Measurements from ENCODE around the gene SYT14.
"Not testable (repeated sequence)": the region's sequence is repeated elsewhere in the genome, so short reads cannot be mapped to it uniquely, and the experiment has no call there.

Gene SYT14

GRCh38 chr1:210196266-210196665 lies 258.2 kb downstream of the SYT14 start:
- in situ Hi-C loops (cut with MboI; ENCODE audit: low sequenced_read_pairs) = not testable (repeated sequence)

- in situ Hi-C loops (cut with MboI; ENCODE audit: low sequenced_read_pairs) = no loop called here
Observed at GRCh38 chr1:210198840-210199239, 260.8 kb downstream of the SYT14 start.

- in situ Hi-C loops (cut with MboI; ENCODE audit: low sequenced_read_pairs) = no loop called here
Observed at GRCh38 chr1:210200124-210200736, 262.2 kb downstream of the SYT14 start.

- in situ Hi-C loops (cut with MboI; ENCODE audit: low sequenced_read_pairs) = no loop called here
Observed at GRCh38 chr1:210201681-210202080, 263.7 kb downstream of the SYT14 start.

- in situ Hi-C loops (cut with MboI; ENCODE audit: low sequenced_read_pairs) = no loop called here
Observed at GRCh38 chr1:210207597-210208450, 269.8 kb downstream of the SYT14 start.

- in situ Hi-C loops (cut with MboI; ENCODE audit: low sequenced_read_pairs) = no loop called here
Observed at GRCh38 chr1:210213335-210213734, 275.3 kb downstream of the SYT14 start.

- in situ Hi-C loops (cut with MboI; ENCODE audit: low sequenced_read_pairs) = no loop called here
Observed at GRCh38 chr1:210214573-210215409, 276.8 kb downstream of the SYT14 start.

- in situ Hi-C loops (cut with MboI; ENCODE audit: low sequenced_read_pairs) = no loop called here
Observed at GRCh38 chr1:210217482-210217881, 279.5 kb downstream of the SYT14 start.

- in situ Hi-C loops (cut with MboI; ENCODE audit: low sequenced_read_pairs) = no loop called here
Observed at GRCh38 chr1:210218047-210218446, 280.0 kb downstream of the SYT14 start.
